ENCODE results near the gene CST4. TPM values are rescaled to one million over a fixed set of nuclear protein-coding genes. Genes with fewer than 3 reads are reported as not detected.
"Not testable (repeated sequence)": the region's sequence is repeated elsewhere in the genome, so short reads cannot be mapped to it uniquely, and the experiment has no call there.

The CST4 gene, protein sequence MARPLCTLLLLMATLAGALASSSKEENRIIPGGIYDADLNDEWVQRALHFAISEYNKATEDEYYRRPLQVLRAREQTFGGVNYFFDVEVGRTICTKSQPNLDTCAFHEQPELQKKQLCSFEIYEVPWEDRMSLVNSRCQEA
- not detected in 2 replicates for total RNA-seq (ENCODE audit: low replicate concordance)

- not testable (repeated sequence) for H3K9ac ChIP-seq; H3K79me2 ChIP-seq (ENCODE audit: low read depth); H3K27me3 ChIP-seq; H3K27ac ChIP-seq; H3K9me3 Mint-ChIP-seq; H2AFZ ChIP-seq (replicated peaks); H4K20me1 ChIP-seq (ENCODE audit: low read depth); H3K36me3 ChIP-seq; H3K4me3 ChIP-seq; H3K9me3 ChIP-seq (ENCODE audit: low read depth); H3K4me1 Mint-ChIP-seq; H3K4me3 Mint-ChIP-seq; DNase-seq (ENCODE audit: low spot score); H3K36me3 Mint-ChIP-seq; H3K27ac Mint-ChIP-seq; H3K4me1 ChIP-seq; H3F3A ChIP-seq (ENCODE audit: low read depth); H3K4me2 ChIP-seq; H3K27me3 Mint-ChIP-seq (ENCODE audit: insufficient read depth, low read depth)
Observed at GRCh38 chr20:23688684-23689398, at the start of gene CST4. TSS of gene CST4 (minus strand) at chr20:23689038. CDS start at chr20:23688969, 69 bp downstream.

- H3K4me3 Mint-ChIP-seq; H3K27me3 Mint-ChIP-seq (ENCODE audit: insufficient read depth, low read depth); H3K27me3 ChIP-seq; H3K36me3 Mint-ChIP-seq; H3K79me2 ChIP-seq (ENCODE audit: low read depth); H2AFZ ChIP-seq (replicated peaks); H3K4me1 Mint-ChIP-seq; H4K20me1 ChIP-seq (ENCODE audit: low read depth); H3K36me3 ChIP-seq; H3K27ac ChIP-seq; DNase-seq (ENCODE audit: low spot score); H3K9me3 ChIP-seq (ENCODE audit: low read depth); H3F3A ChIP-seq (ENCODE audit: low read depth); H3K4me3 ChIP-seq; H3K9me3 Mint-ChIP-seq; H3K4me1 ChIP-seq; H3K9ac ChIP-seq; H3K4me2 ChIP-seq; H3K27ac Mint-ChIP-seq: not testable (repeated sequence)
Observed at GRCh38 chr20:23735391-23735790, 46.6 kb upstream of the CST4 start.

GRCh38 chr20:23734949-23735348 lies 46.1 kb upstream of the CST4 start:
- not testable (repeated sequence) for H2AFZ ChIP-seq (replicated peaks); H3K36me3 ChIP-seq; H3K4me3 Mint-ChIP-seq; H3K36me3 Mint-ChIP-seq; H3K4me3 ChIP-seq; H3K4me1 Mint-ChIP-seq; H3K27me3 Mint-ChIP-seq (ENCODE audit: insufficient read depth, low read depth); H3K27ac Mint-ChIP-seq; H3K27me3 ChIP-seq; H3K4me2 ChIP-seq; H3K9me3 Mint-ChIP-seq; H3K9ac ChIP-seq; H3K9me3 ChIP-seq (ENCODE audit: low read depth); DNase-seq (ENCODE audit: low spot score); H3K4me1 ChIP-seq; H4K20me1 ChIP-seq (ENCODE audit: low read depth); H3K79me2 ChIP-seq (ENCODE audit: low read depth); H3F3A ChIP-seq (ENCODE audit: low read depth); H3K27ac ChIP-seq

- not testable (repeated sequence) for H3K27me3 Mint-ChIP-seq (ENCODE audit: insufficient read depth, low read depth); H3K9ac ChIP-seq; DNase-seq (ENCODE audit: low spot score); H3F3A ChIP-seq (ENCODE audit: low read depth); H3K9me3 ChIP-seq (ENCODE audit: low read depth); H3K9me3 Mint-ChIP-seq; H3K4me3 Mint-ChIP-seq; H3K4me1 Mint-ChIP-seq; H3K27ac Mint-ChIP-seq; H3K4me1 ChIP-seq; H3K36me3 ChIP-seq; H3K4me3 ChIP-seq; H3K79me2 ChIP-seq (ENCODE audit: low read depth); H3K27me3 ChIP-seq; H3K27ac ChIP-seq; H2AFZ ChIP-seq (replicated peaks); H3K36me3 Mint-ChIP-seq; H3K4me2 ChIP-seq; H4K20me1 ChIP-seq (ENCODE audit: low read depth)
Observed at GRCh38 chr20:23734440-23734839, 45.6 kb upstream of the CST4 start.

DNA sequence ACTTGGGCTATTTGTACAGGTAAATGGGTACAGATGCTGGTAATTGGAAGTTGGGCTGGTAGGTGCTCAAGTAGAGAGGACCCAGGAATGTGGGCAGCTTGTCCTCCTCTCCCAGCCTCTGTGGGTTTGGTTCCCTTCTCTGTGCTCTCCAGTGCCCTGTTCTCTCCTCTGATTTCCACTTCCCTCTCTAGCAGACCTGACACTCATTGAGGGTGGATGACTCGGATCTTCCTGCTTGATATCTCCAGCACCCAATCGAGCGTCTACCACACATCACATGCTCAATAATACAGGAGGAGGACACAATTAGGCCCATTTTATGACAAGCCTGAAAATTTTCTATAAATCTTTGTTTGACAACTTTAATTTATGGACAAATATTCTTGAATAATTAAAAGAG lies 38.2 kb upstream of the CST4 start:
- Histone ChIP-seq H3F3A (ENCODE audit: low read depth) (no peaks in the 10 kb centered on the region), H3K9ac (no peak overlapping the region), H3K4me1 (no peaks in the 10 kb centered on the region), H3K27ac (no peak overlapping the region), H3K36me3 (no peaks in the 10 kb centered on the region), H2AFZ (replicated peaks) (no peak overlapping the region), H3K79me2 (ENCODE audit: low read depth) (no peaks in the 10 kb centered on the region), H3K9me3 (ENCODE audit: low read depth) (no peaks in the 10 kb centered on the region), H3K27me3 (no peaks in the 10 kb centered on the region), H4K20me1 (ENCODE audit: low read depth) (no peaks in the 10 kb centered on the region), H3K4me3 (no peak overlapping the region), H3K4me2 (no peak overlapping the region)
- Mint-ChIP-seq H3K4me3 (no peak overlapping the region), H3K9me3 (no peaks in the 10 kb centered on the region), H3K27me3 (ENCODE audit: insufficient read depth, low read depth) (peaks cover 3% of the 10 kb centered on the region), H3K27ac (no peak overlapping the region), H3K4me1 (no peaks in the 10 kb centered on the region), H3K36me3 (no peaks in the 10 kb centered on the region)
- no peak for DNase-seq (ENCODE audit: low spot score)
- TF ChIP-seq EZH2phosphoT487 (IDR thresholded peaks at IDR 0.05) (no peak), EZH2 (IDR thresholded peaks at IDR 0.05) (no peak)
- TF ChIP-seq, protein P1, sequence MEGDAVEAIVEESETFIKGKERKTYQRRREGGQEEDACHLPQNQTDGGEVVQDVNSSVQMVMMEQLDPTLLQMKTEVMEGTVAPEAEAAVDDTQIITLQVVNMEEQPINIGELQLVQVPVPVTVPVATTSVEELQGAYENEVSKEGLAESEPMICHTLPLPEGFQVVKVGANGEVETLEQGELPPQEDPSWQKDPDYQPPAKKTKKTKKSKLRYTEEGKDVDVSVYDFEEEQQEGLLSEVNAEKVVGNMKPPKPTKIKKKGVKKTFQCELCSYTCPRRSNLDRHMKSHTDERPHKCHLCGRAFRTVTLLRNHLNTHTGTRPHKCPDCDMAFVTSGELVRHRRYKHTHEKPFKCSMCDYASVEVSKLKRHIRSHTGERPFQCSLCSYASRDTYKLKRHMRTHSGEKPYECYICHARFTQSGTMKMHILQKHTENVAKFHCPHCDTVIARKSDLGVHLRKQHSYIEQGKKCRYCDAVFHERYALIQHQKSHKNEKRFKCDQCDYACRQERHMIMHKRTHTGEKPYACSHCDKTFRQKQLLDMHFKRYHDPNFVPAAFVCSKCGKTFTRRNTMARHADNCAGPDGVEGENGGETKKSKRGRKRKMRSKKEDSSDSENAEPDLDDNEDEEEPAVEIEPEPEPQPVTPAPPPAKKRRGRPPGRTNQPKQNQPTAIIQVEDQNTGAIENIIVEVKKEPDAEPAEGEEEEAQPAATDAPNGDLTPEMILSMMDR (IDR thresholded peaks at IDR 0.05): no peak

All from neural progenitor cell (in vitro differentiated cells).